Suprapubic skin (tissue), 4 donors: ENCODE measurements around the gene NECTIN3. TPM values are rescaled to one million over a fixed set of nuclear protein-coding genes. Genes with fewer than 3 reads are reported as not detected.

ENCODE experiments used
- DNase-seq, 2 donors: peaks; one replicate each; pipeline ENCODE4 v3.0.0-alpha.2; 2019; ENCODE audit warnings: low spot score in 2 of 2
- H3K27ac ChIP-seq: fragments of 200-600 bp; sonication (generic); one replicate; pipeline ENCODE4 v1.5.1; 2019
- H3K27me3 ChIP-seq: fragments of 200-600 bp; sonication (generic); one replicate; pipeline ENCODE4 v1.5.1; 2019
- H3K36me3 ChIP-seq: fragments of 200-600 bp; sonication (generic); one replicate; pipeline ENCODE4 v1.5.1; 2019
- H3K4me1 ChIP-seq: fragments of 200-600 bp; sonication (generic); one replicate; pipeline ENCODE4 v1.5.1; 2019
- H3K4me3 ChIP-seq: fragments of 200-600 bp; sonication (generic); one replicate; pipeline ENCODE4 v1.5.1; 2019; ENCODE audit warnings: mild to moderate bottlenecking
- H3K9me3 ChIP-seq: fragments of 200-600 bp; sonication (generic); one replicate; pipeline ENCODE4 v1.5.1; 2019
- EP300 ChIP-seq: sonication (generic); formaldehyde crosslinking; IDR thresholded peaks from one replicate; pipeline ENCODE4 v1.6.1; 2017; ENCODE audit warnings: antibody characterized with exemption
- POLR2A ChIP-seq, 2 donors: fragments of 450-650 bp; IDR thresholded peaks; one replicate each; pipeline ENCODE4 v1.6.1; 2017; ENCODE audit warnings: antibody characterized with exemption in 2 of 2, mild to moderate bottlenecking in 2 of 2, moderate library complexity in 2 of 2
- POLR2AphosphoS5 ChIP-seq, 3 donors: sonication (generic); formaldehyde crosslinking; IDR thresholded peaks; one replicate each; pipeline ENCODE4 v1.6.1; 2017; ENCODE audit warnings: antibody characterized with exemption in 3 of 3
- WGBS: methylation state at CpG from one replicate; pipeline ENCODE4 v1.1.5; 2018; 5-methylcytosine and 5-hydroxymethylcytosine counted together
- total RNA-seq, 4 donors: library from RNA; depleted of rRNA; stranded (reverse); fragments of >200 nt; gene quantifications; one replicate each; pipeline ENCODE4 v1.1.0, GENCODE V29; 2016
- TF ChIP-seq, protein P1 (sequence below), 2 donors: fragments of 200-600 bp in 1 of 2; fragments of 450-650 bp in 1 of 2; sonication (generic) in 1 of 2; IDR thresholded peaks; one replicate each; pipeline ENCODE4 v1.5.1; 2016 to 2019; ENCODE audit warnings: antibody characterized with exemption in 2 of 2, mild to moderate bottlenecking in 1 of 2, moderate library complexity in 1 of 2

The NECTIN3 gene
- total RNA-seq, 4 donors from 2014 or later: 4.7 to 11.9 (median 7.6) TPM

DNA sequence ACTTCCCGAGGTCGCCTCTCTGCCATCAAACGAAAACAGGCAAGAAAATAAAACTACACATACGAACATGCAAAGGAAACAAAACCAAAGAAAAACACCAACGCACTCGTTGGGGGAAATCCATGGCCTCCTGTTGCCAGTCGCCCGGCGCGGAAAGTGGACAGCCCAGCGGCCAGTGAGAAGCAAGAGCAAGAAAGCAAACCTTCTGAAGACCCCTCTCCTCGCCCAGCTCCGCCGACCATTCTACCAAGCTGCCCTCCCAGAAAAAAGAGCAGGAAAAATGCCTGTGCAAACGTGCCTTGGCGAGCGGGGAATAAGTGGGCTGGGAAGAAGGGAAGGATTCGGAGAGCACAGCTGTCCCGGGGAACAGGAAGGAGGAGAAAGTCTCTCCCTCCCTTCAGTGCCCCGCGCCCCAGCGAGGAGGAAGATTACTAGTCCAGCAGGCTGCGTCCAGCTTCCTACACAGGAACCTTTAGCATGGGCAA lies 802 bp upstream of the NECTIN3 start:
- Histone ChIP-seq H3K9me3 (no peaks in the 10 kb centered on the region), H3K27me3 (peaks cover 13% of the 10 kb centered on the region), H3K36me3 (no peaks in the 10 kb centered on the region), H3K27ac (peak overlapping the region; percentile 88), H3K4me3 (peak overlapping the region; percentile 85), H3K4me1 (peaks cover 34% of the 10 kb centered on the region)
- peak; percentile 82 to 85 for DNase-seq
- TF ChIP-seq POLR2AphosphoS5 (IDR thresholded peaks at IDR 0.05) (no peak), POLR2A (IDR thresholded peaks at IDR 0.05) (no peak), EP300 (no peak)
- TF ChIP-seq, protein P1, sequence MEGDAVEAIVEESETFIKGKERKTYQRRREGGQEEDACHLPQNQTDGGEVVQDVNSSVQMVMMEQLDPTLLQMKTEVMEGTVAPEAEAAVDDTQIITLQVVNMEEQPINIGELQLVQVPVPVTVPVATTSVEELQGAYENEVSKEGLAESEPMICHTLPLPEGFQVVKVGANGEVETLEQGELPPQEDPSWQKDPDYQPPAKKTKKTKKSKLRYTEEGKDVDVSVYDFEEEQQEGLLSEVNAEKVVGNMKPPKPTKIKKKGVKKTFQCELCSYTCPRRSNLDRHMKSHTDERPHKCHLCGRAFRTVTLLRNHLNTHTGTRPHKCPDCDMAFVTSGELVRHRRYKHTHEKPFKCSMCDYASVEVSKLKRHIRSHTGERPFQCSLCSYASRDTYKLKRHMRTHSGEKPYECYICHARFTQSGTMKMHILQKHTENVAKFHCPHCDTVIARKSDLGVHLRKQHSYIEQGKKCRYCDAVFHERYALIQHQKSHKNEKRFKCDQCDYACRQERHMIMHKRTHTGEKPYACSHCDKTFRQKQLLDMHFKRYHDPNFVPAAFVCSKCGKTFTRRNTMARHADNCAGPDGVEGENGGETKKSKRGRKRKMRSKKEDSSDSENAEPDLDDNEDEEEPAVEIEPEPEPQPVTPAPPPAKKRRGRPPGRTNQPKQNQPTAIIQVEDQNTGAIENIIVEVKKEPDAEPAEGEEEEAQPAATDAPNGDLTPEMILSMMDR (IDR thresholded peaks at IDR 0.05): no peak
- 0% methylated on average over 22 of the region's 23 CpGs for WGBS

DNA sequence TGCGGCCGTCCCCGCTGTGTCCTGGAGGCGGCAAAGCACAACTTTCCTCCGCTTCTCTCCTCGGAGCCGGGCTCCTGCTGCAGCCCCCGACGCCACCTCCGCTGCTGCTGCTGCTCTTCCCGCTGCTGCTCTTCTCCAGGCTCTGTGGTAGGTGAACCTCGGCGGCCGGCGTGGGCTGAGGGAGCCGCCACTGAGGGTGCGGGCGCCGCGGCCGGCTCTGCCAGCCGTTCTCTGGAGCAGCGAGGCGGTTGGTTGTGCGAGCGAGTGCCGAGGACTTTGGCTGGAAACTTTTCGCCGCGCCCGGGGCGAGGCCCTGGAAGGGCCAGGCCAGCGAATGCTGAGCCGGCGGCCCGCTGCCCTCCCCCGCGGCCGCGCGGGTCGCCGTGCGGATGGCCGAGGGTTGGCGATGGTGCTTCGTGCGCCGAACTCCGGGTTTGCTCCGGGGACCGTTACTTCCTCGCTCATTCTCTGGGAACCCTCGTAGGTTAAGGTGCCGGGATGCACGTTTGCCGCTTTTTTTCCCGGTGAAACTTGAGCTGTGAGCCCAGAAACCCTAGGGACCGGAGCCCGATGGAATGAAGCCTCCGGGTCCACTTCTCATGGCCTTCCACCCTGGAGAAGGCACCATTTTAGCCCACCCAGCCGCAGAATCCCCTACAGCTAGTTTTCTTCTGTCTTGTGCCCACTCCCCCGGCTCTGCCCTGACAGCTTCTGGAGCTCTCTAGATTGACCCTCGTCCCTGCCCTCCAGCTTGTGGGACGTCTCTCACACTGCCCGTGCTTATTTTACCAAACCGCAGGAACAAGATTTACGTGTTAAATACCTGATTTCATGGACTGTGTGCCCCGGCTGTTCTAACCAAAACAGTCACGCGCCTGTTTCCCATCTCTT lies 660 bp downstream of the NECTIN3 start:
- no peaks in the 10 kb centered on the region for H3K36me3 ChIP-seq
- WGBS: 3% methylated on average over 10 of the region's 71 CpGs
- peak overlapping the region; percentile 88 for H3K27ac ChIP-seq
- DNase-seq: peak in 1 of 2 donors; percentile 64
- H3K9me3 ChIP-seq: no peaks in the 10 kb centered on the region
- TF ChIP-seq POLR2A (IDR thresholded peaks at IDR 0.05) (no peak), EP300 (no peak), POLR2AphosphoS5 (IDR thresholded peaks at IDR 0.05) (no peak)
- TF ChIP-seq, protein P1 (IDR thresholded peaks at IDR 0.05): no peak
- peaks cover 34% of the 10 kb centered on the region for H3K4me1 ChIP-seq
- peak overlapping the region; percentile 85 for H3K4me3 ChIP-seq
- H3K27me3 ChIP-seq: peaks cover 13% of the 10 kb centered on the region

DNA sequence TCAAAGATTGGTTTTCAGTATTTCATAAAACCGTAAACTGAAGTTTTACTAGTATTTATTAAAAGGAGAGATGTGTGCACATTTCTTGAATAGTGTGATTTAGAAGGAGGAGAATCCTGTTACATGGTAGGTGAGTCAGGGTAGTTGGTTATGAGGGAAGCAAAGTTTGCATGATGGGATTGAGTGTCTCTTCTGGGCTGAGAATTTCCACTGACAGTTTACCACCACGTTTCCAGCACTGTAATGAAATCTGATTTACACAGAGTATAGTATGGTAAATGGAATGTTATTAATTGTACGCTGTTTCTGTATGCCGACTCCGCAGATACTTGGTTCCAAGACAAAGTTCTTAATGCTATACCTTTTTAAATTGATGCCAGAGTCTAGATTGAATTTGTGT lies 1.6 kb downstream of the NECTIN3 start:
- 55% methylated on average over 5 of the region's 5 CpGs for WGBS
- H3K4me1 ChIP-seq: peaks cover 34% of the 10 kb centered on the region
- TF ChIP-seq POLR2A (IDR thresholded peaks at IDR 0.05) (no peak), EP300 (no peak), POLR2AphosphoS5 (IDR thresholded peaks at IDR 0.05) (no peak)
- TF ChIP-seq, protein P1 (IDR thresholded peaks at IDR 0.05): no peak
- no peak for DNase-seq
- no peaks in the 10 kb centered on the region for H3K9me3 ChIP-seq
- H3K4me3 ChIP-seq: peak overlapping the region; percentile 85
- H3K27me3 ChIP-seq: peaks cover 13% of the 10 kb centered on the region
- H3K36me3 ChIP-seq: no peaks in the 10 kb centered on the region
- H3K27ac ChIP-seq: no peak overlapping the region

DNA sequence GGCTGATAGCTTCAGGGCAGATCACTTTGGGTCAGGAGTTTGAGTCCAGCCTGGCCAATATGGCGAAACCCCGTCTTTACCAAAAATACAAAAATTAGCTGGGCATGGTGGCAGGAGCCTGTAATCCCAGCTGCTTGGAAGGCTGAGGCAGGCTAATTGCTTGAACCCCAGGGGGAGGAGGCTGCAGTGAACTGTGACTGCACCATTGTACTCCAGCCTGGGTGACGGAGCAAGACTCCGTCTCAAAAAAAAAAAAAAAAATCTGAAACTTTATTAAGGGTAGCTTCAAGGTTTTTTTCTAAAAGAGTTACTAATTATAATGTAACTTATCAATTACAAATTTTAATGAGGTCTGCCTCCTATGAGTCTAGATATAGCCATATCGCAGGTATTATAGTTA lies 5.1 kb downstream of the NECTIN3 start:
- peaks cover 13% of the 10 kb centered on the region for H3K27me3 ChIP-seq
- H3K4me3 ChIP-seq: no peak overlapping the region
- 90% methylated on average over 5 of the region's 5 CpGs for WGBS
- no peaks in the 10 kb centered on the region for H3K36me3 ChIP-seq
- no peak for DNase-seq
- peaks cover 22% of the 10 kb centered on the region for H3K4me1 ChIP-seq
- H3K27ac ChIP-seq: no peak overlapping the region
- no peaks in the 10 kb centered on the region for H3K9me3 ChIP-seq
- TF ChIP-seq POLR2AphosphoS5 (IDR thresholded peaks at IDR 0.05) (no peak), EP300 (no peak), POLR2A (IDR thresholded peaks at IDR 0.05) (no peak)
- TF ChIP-seq, protein P1 (IDR thresholded peaks at IDR 0.05): no peak

DNA sequence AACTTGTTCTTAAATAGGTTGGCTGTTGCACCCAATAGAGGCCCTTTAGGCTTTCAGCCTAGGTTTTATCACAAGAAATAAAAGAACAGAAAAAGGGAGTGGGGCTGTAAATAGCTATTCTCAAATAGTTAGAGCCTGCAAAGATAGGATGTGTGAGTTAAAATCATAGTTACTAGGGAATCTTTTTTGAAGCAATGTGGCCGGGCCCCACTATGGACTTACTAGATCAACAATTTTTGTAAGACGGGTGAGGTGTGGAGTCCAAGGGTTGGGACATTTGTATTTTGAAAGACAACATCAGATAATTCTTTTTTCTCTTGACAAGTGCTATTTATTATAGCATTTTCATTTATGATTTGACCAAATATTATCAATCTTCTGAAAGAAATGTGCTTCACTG lies 5.8 kb downstream of the NECTIN3 start:
- Histone ChIP-seq H3K27me3 (peaks cover 13% of the 10 kb centered on the region), H3K27ac (no peak overlapping the region), H3K4me1 (peaks cover 16% of the 10 kb centered on the region), H3K36me3 (no peaks in the 10 kb centered on the region), H3K4me3 (no peak overlapping the region), H3K9me3 (no peaks in the 10 kb centered on the region)
- TF ChIP-seq, protein P1 (IDR thresholded peaks at IDR 0.05): no peak
- TF ChIP-seq EP300 (no peak), POLR2A (IDR thresholded peaks at IDR 0.05) (no peak), POLR2AphosphoS5 (IDR thresholded peaks at IDR 0.05) (no peak)
- WGBS: 96% methylated on average over 2 of the region's 2 CpGs
- DNase-seq: no peak
